Activated CD8-positive, alpha-beta T cell treated with anti-CD3 and anti-CD28 coated beads for 36 hours (primary cell): ENCODE results near the gene NSDHL. TPM values are rescaled to one million over a fixed set of nuclear protein-coding genes. Genes with fewer than 3 reads are reported as not detected.

Experiments
- ATAC-seq: fragments of 200-7000 bp; cut with Tn5 transposase; one replicate; pipeline ENCODE4 v1.10.0; 2021; ENCODE audit warnings: mild to moderate bottlenecking, moderate library complexity
- CTCF ChIA-PET: fragments of 350-600 bp; sonication (Branson Sonifier 250); formaldehyde crosslinking; loops from one replicate; lab custom pipeline; 2021; ENCODE audit warnings: antibody characterized with exemption; lab: Charles Lee
- POLR2A ChIA-PET: fragments of 350-600 bp; sonication (Branson Sonifier 250); formaldehyde crosslinking; loops from one replicate; lab custom pipeline; 2021; ENCODE audit warnings: antibody characterized with exemption; lab: Charles Lee
- DNase-seq: peaks from one replicate; pipeline ENCODE4 v3.0.0-alpha.2; 2020
- H3K27ac Mint-ChIP-seq: one replicate; pipeline ENCODE4 v1.8.0; 2021; ENCODE audit warnings: mild to moderate bottlenecking, mixed read lengths
- H3K27me3 Mint-ChIP-seq: one replicate; pipeline ENCODE4 v1.8.0; 2021; ENCODE audit warnings: mixed read lengths
- H3K36me3 Mint-ChIP-seq: one replicate; pipeline ENCODE4 v1.8.0; 2021; ENCODE audit warnings: low read depth, mixed read lengths
- H3K4me1 Mint-ChIP-seq: one replicate; pipeline ENCODE4 v1.8.0; 2021; ENCODE audit warnings: low read depth, mixed read lengths
- H3K4me3 Mint-ChIP-seq: one replicate; pipeline ENCODE4 v1.8.0; 2021; ENCODE audit warnings: mild to moderate bottlenecking, moderate library complexity, mixed read lengths
- H3K9me3 Mint-ChIP-seq: one replicate; pipeline ENCODE4 v1.8.0; 2021; ENCODE audit warnings: mixed read lengths
- CTCF ChIP-seq: fragments of 200-600 bp; IDR thresholded peaks from one replicate; pipeline ENCODE4 v1.8.0; 2022; ENCODE audit warnings: antibody characterized with exemption, mild to moderate bottlenecking
- intact Hi-C: fragments of 100-400 bp; cut with micrococcal nuclease; formaldehyde crosslinking; loops from one replicate; pipeline ENCODE4 v1.10.0; 2022
- total RNA-seq, 2 experiments: library from RNA; stranded (reverse); gene quantifications; one replicate each; pipeline ENCODE4 v1.2.3, GENCODE V29; 2021

NSDHL gene
- total RNA-seq, 2 experiments from 2014 or later: 15.0 to 15.8 TPM

GRCh38 chrX:152892999-152893891 is 62.4 kb downstream of the NSDHL start:
- Mint-ChIP-seq H3K27ac (no peak overlapping the region), H3K27me3 (peaks cover 25% of the 10 kb centered on the region), H3K4me3 (no peak overlapping the region), H3K4me1 (no peaks in the 10 kb centered on the region), H3K36me3 (no peaks in the 10 kb centered on the region), H3K9me3 (no peaks in the 10 kb centered on the region)
- ChIA-PET POLR2A (no interaction called here), CTCF (interaction anchor here (1.2 kb wide), 1 partner anchor 13 kb away, joined by 3 read pairs; no protein-coding TSS in a partner anchor)
- no peak for TF ChIP-seq CTCF
- DNase-seq (no peak), ATAC-seq (no peak)
- intact Hi-C loops: no loop called here

GRCh38 chrX:152893980-152894610 is 63.2 kb downstream of the NSDHL start:
- H3K27me3 Mint-ChIP-seq: peaks cover 23% of the 10 kb centered on the region

GRCh38 chrX:152895121-152895520 is 64.3 kb downstream of the NSDHL start:
- no peaks in the 10 kb centered on the region for H3K4me1 Mint-ChIP-seq

More at GRCh38 chrX:152893980-152894610, 63.2 kb downstream of the NSDHL start:
- no peak overlapping the region for H3K27ac Mint-ChIP-seq
- CTCF ChIA-PET: interaction anchor here (1.2 kb wide), 1 partner anchor 12 kb away, joined by 3 read pairs; no protein-coding TSS in a partner anchor
- TF ChIP-seq CTCF: no peak
- H3K36me3 Mint-ChIP-seq: no peaks in the 10 kb centered on the region
- H3K9me3 Mint-ChIP-seq: no peaks in the 10 kb centered on the region
- POLR2A ChIA-PET: no interaction called here
- intact Hi-C loops: no loop called here
- no peak overlapping the region for H3K4me3 Mint-ChIP-seq
- DNase-seq (no peak), ATAC-seq (no peak)
- H3K4me1 Mint-ChIP-seq: no peaks in the 10 kb centered on the region

GRCh38 chrX:152895724-152896420 is 65.0 kb downstream of the NSDHL start:
- no peak overlapping the region for H3K27ac Mint-ChIP-seq
- no peak for DNase-seq
- H3K9me3 Mint-ChIP-seq: no peaks in the 10 kb centered on the region
- H3K4me3 Mint-ChIP-seq: no peak overlapping the region
- H3K36me3 Mint-ChIP-seq: no peaks in the 10 kb centered on the region
- no peak for ATAC-seq
- peaks cover 12% of the 10 kb centered on the region for H3K27me3 Mint-ChIP-seq
- no peaks in the 10 kb centered on the region for H3K4me1 Mint-ChIP-seq
- no peak for TF ChIP-seq CTCF
- POLR2A ChIA-PET: no interaction called here
- intact Hi-C loops: no loop called here
- CTCF ChIA-PET: no interaction called here

More at GRCh38 chrX:152895121-152895520, 64.3 kb downstream of the NSDHL start:
- intact Hi-C loops: no loop called here
- TF ChIP-seq CTCF: no peak
- H3K27ac Mint-ChIP-seq: no peak overlapping the region
- H3K9me3 Mint-ChIP-seq: no peaks in the 10 kb centered on the region
- peaks cover 19% of the 10 kb centered on the region for H3K27me3 Mint-ChIP-seq
- ATAC-seq (no peak), DNase-seq (no peak)
- H3K4me3 Mint-ChIP-seq: no peak overlapping the region
- ChIA-PET CTCF (no interaction called here), POLR2A (no interaction called here)
- H3K36me3 Mint-ChIP-seq: no peaks in the 10 kb centered on the region
